Gastroesophageal sphincter (tissue), 4 donors: Measurements from ENCODE around the gene TMEM135. TPM values are rescaled to one million over a fixed set of nuclear protein-coding genes. Genes with fewer than 3 reads are reported as not detected.

ENCODE experiments used
- ATAC-seq: fragments of 150-250 bp; one replicate; pipeline ENCODE4 v1.9.1; 2016; ENCODE audit warnings: mild to moderate bottlenecking, moderate library complexity
- H3K27ac ChIP-seq, 4 donors: fragments of 200-600 bp; sonication (generic) in 3 of 4; 1 replicate in 3 of 4; 2 replicates in 1 of 4; pipeline ENCODE4 v1.5.1; 2016 to 2019
- H3K27me3 ChIP-seq: fragments of 200-600 bp; sonication (generic); one replicate; pipeline ENCODE4 v1.5.1; 2019
- H3K36me3 ChIP-seq, 2 donors: fragments of 200-600 bp; sonication (generic); one replicate each; pipeline ENCODE4 v1.5.1; 2019; ENCODE audit warnings: control low read depth in 1 of 2
- H3K4me1 ChIP-seq, 3 donors: fragments of 200-600 bp; sonication (generic); 1 replicate in 2 of 3; 2 replicates in 1 of 3; pipeline ENCODE4 v1.5.1; 2016 to 2019; ENCODE audit warnings: control low read depth in 2 of 3
- H3K4me3 ChIP-seq, 2 donors: fragments of 200-600 bp; sonication (generic); one replicate each; pipeline ENCODE4 v1.5.1; 2019; ENCODE audit warnings: mild to moderate bottlenecking in 1 of 2, moderate library complexity in 1 of 2
- H3K9me3 ChIP-seq, 3 donors: fragments of 200-600 bp; sonication (generic); one replicate each; pipeline ENCODE4 v1.5.1; 2017 to 2019; ENCODE audit warnings: control low read depth in 2 of 3
- CTCF ChIP-seq, 4 experiments: fragments of 200-600 bp in 2 of 4; fragments of 450-650 bp in 2 of 4; sonication (generic) in 1 of 4; IDR thresholded peaks; one replicate each; pipeline ENCODE4 v1.5.1; 2017 to 2019; ENCODE audit warnings: antibody characterized with exemption in 4 of 4, mild to moderate bottlenecking in 2 of 4, moderate library complexity in 2 of 4
- EP300 ChIP-seq: sonication (generic); formaldehyde crosslinking; IDR thresholded peaks from one replicate; pipeline ENCODE4 v1.6.1; 2017; ENCODE audit warnings: antibody characterized with exemption, mild to moderate bottlenecking
- POLR2A ChIP-seq, 2 donors: fragments of 450-650 bp; IDR thresholded peaks; one replicate each; pipeline ENCODE4 v1.6.1; 2017; ENCODE audit warnings: antibody characterized with exemption in 2 of 2, mild to moderate bottlenecking in 2 of 2, moderate library complexity in 1 of 2
- POLR2AphosphoS5 ChIP-seq: sonication (generic); formaldehyde crosslinking; IDR thresholded peaks from one replicate; pipeline ENCODE4 v1.6.1; 2017; ENCODE audit warnings: antibody characterized with exemption
- WGBS, 2 donors: methylation state at CpG; one replicate each; pipeline ENCODE4 v1.1.5; 2018; ENCODE audit warnings: low coverage in 1 of 2; 5-methylcytosine and 5-hydroxymethylcytosine counted together
- total RNA-seq, 4 donors: library from RNA; depleted of rRNA; stranded (reverse); fragments of >200 nt; gene quantifications; one replicate each; pipeline ENCODE4 v1.1.0, GENCODE V29; 2016

The TMEM135 gene
- total RNA-seq, 4 donors from 2014 or later: 9.6 to 25.7 (median 17.0) TPM

- peaks cover 0 to 5% (median 0%) of the 10 kb centered on the region in 3 donors for H3K4me1 ChIP-seq
- H3K4me3 ChIP-seq: no peak overlapping the region
- TF ChIP-seq POLR2AphosphoS5: no peak
- TF ChIP-seq CTCF (IDR thresholded peaks at IDR 0.05): no peak
- TF ChIP-seq EP300: no peak
- no peak for TF ChIP-seq POLR2A (IDR thresholded peaks at IDR 0.05)
- H3K9me3 ChIP-seq: no peaks in the 10 kb centered on the region
- no peak overlapping the region for H3K27ac ChIP-seq
- H3K27me3 ChIP-seq: no peaks in the 10 kb centered on the region
- H3K36me3 ChIP-seq: no peaks in the 10 kb centered on the region
- no peak for ATAC-seq
These were observed 20.0 kb downstream of the TMEM135 start for GRCh38 chr11:87057749-87058148.

DNA sequence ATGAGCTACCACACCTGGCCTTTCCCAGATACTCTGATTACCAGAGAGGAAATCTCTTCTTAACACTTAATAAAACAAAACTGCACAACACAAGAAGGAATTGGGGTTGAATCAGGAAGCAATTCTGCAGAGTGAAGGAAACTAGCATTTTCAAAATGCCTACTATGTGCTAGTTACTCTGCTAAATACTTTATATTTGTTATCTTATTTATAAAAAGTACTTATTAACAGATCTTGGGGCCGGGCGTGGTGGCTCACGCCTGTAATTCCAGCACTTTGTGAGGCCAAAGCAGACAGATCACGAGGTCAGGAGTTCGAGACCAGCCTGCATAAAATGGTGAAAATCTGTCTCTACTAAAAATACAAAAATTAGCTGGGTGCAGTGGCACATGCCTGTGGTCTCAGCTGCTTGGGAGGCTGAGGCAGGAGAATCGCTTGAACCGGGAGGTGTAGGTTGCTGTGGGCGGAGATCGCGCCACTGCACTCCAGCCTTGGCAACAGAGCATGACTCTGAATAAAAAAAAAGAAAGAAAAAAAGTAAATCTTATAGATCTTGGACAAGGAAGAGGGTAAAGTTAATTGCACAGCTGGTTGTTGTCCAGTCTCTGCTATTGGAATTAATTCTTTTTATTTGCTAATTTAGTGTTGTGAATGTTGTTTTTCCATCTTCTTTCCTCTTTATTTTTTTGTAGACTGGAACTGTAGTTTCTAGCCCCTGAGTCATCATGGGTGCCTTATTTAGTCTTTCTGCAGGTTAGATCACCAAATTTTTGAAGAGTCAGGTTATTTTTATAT, 22.1 kb downstream of the TMEM135 start:
- no peak overlapping the region for H3K4me3 ChIP-seq
- no peak for ATAC-seq
- H3K9me3 ChIP-seq: no peaks in the 10 kb centered on the region
- no peaks in the 10 kb centered on the region for H3K36me3 ChIP-seq
- no peak for TF ChIP-seq POLR2AphosphoS5
- no peak for TF ChIP-seq CTCF (IDR thresholded peaks at IDR 0.05)
- TF ChIP-seq POLR2A (IDR thresholded peaks at IDR 0.05): no peak
- TF ChIP-seq EP300: no peak
- H3K27me3 ChIP-seq: no peaks in the 10 kb centered on the region
- 86 to 97% methylated on average over 5 to 8 of the region's 10 CpGs for WGBS, 2 donors
- peaks cover 0 to 5% (median 0%) of the 10 kb centered on the region in 3 donors for H3K4me1 ChIP-seq
- no peak overlapping the region for H3K27ac ChIP-seq

DNA sequence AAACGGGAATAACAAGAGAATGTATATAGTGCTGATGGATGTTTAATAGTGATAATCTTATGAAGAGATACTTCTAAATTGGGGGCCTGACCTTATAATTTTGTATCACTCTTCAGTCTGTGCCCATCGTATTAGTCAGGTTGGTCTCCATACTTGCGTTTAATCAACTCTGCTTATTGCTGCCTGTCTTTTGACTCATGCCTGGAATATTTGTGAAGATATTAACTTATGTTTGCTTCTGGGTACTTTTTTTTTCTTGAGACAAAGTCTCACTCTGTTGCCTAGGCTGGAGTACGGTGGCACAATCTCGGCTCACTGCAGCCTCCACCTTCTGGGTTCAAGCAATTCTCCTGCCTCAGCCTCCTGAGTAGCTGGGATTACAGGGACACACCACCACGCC, 24.0 kb downstream of the TMEM135 start:
- Histone ChIP-seq H3K4me1 (peaks cover 0 to 5% (median 0%) of the 10 kb centered on the region in 3 donors), H3K36me3 (no peaks in the 10 kb centered on the region), H3K27me3 (no peaks in the 10 kb centered on the region), H3K4me3 (no peak overlapping the region), H3K9me3 (no peaks in the 10 kb centered on the region), H3K27ac (no peak overlapping the region)
- no peak for ATAC-seq
- no peak for TF ChIP-seq POLR2A (IDR thresholded peaks at IDR 0.05)
- TF ChIP-seq POLR2AphosphoS5: no peak
- no peak for TF ChIP-seq CTCF (IDR thresholded peaks at IDR 0.05)
- TF ChIP-seq EP300: no peak
- 87 to 94% methylated on average over 6 of the region's 6 CpGs for WGBS, 2 donors

DNA sequence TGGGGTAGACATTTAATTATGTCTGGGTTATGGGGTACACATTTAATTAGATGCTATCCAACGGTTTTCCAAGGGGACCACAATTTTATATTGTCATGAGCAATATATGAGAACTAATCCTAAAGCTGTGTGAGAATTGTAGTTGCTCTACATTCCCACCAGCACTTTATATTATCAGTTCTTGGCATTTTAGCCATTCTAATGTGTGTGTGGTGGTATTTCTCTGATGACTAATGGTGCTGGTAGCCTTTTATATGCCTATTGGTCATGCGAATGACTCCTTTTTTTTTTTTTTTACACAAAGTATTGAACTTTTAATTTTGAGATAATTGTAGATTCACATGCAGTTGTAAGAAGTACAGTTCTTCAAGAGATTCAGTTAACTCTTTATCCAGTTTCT, 26.2 kb downstream of the TMEM135 start:
- TF ChIP-seq POLR2A (IDR thresholded peaks at IDR 0.05) (no peak), POLR2AphosphoS5 (no peak), CTCF (IDR thresholded peaks at IDR 0.05) (no peak), EP300 (no peak)
- no peaks in the 10 kb centered on the region for H3K27me3 ChIP-seq
- no peak for ATAC-seq
- no peak overlapping the region for H3K27ac ChIP-seq
- no peaks in the 10 kb centered on the region for H3K4me1 ChIP-seq
- WGBS, 2 donors: 86 to 97% methylated on average over 2 of the region's 2 CpGs
- H3K4me3 ChIP-seq: no peak overlapping the region
- no peaks in the 10 kb centered on the region for H3K9me3 ChIP-seq
- H3K36me3 ChIP-seq: peaks cover 0 to 2% of the 10 kb centered on the region in 2 donors

- Histone ChIP-seq H3K27me3 (no peaks in the 10 kb centered on the region), H3K4me3 (no peak overlapping the region), H3K9me3 (peaks cover 0 to 11% (median 0%) of the 10 kb centered on the region in 3 donors), H3K36me3 (peaks cover 0 to 73% of the 10 kb centered on the region in 2 donors), H3K27ac (no peak overlapping the region), H3K4me1 (no peaks in the 10 kb centered on the region)
- TF ChIP-seq POLR2AphosphoS5 (no peak), EP300 (no peak), CTCF (IDR thresholded peaks at IDR 0.05) (no peak), POLR2A (IDR thresholded peaks at IDR 0.05) (no peak)
- WGBS, 2 donors: 81 to 83% methylated on average over 3 of the region's 3 CpGs
- ATAC-seq: no peak
These were observed 35.1 kb downstream of the TMEM135 start for GRCh38 chr11:87072787-87073186.
